Brain pericyte (primary cell): Measurements from ENCODE around the gene DNAJC11.

Source experiments
- DNase-seq: peaks from one replicate; pipeline ENCODE4 v3.0.0-alpha.2; 2012; ENCODE audit warnings: low read depth, low spot score

Gene DNAJC11

DNA sequence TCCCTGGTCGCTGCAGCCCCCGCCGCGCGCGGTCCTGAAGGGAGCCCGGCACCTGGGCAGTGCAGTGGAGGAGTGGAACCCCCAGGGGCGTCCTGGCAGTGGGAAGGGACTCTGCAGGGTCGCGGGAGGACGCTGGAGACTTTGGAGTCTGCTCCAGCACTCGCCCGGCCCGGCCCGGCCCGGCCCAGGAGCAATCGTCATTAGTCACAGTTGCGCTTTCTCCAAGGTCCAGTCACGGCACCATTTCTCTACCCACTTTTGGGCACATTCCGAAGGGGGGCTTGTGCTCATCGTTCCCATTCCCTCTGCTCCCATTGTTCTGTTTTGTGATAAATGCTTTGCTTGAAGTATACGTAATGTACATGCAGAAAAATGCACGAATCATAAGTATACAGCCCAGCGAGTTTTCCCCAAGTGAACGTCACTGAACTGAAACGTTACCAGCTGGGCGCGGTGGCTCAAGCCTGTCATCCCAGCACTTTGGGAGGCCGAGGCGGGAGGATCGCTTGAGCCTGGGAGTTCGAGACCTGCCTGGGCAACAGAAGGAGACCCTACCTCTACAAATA is 75.9 kb downstream of the DNAJC11 start:
- no peak for DNase-seq

DNA sequence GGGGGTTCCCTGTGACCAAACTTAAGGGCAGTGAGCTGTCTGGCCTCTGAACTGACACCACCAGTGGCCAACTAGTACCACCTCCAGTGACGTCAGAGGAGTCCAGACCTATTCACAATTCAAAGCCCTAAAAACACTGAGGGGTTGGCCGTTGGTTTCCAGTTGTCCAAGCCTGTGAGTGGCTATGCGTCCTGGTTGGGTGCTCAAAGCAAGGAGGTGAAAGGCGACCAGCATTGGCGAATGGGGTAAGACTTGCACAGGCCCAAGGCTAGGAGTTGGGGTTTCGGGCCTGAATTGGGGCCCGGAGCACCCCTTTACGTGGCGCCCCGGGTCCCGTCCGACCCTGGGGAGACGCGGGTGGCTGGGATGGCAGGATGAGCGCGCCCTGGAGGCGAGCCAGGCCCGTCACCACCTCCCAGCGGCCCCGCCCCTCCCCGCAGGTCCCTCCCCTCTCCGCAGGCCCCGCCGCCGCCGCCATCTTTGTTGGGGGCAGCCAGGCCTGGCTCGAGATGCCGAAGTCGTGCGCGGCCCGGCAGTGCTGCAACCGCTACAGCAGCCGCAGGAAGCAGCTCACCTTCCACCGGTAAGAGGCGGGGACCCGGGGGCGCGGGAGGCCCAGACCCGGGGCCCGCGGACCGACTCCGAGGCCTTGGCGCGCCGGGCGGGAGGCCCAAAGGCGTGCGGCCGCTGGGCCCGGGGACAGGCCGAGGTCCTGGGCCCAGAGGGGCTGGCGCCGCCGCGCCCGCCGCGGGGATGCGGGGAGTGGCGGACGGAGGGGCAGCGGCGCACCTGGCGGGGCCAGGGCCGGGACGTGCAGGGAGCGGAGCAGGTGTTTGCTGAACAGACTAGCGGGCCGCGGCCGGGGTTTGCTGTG is 76.7 kb downstream of the DNAJC11 start, which contains the start of gene THAP3:
Gene THAP3, plus strand, starts transcription at position 159 of the 874 bp plus-strand sequence. Its CDS starts 351 bp downstream, at position 510.
- DNase-seq = no peak

DNA sequence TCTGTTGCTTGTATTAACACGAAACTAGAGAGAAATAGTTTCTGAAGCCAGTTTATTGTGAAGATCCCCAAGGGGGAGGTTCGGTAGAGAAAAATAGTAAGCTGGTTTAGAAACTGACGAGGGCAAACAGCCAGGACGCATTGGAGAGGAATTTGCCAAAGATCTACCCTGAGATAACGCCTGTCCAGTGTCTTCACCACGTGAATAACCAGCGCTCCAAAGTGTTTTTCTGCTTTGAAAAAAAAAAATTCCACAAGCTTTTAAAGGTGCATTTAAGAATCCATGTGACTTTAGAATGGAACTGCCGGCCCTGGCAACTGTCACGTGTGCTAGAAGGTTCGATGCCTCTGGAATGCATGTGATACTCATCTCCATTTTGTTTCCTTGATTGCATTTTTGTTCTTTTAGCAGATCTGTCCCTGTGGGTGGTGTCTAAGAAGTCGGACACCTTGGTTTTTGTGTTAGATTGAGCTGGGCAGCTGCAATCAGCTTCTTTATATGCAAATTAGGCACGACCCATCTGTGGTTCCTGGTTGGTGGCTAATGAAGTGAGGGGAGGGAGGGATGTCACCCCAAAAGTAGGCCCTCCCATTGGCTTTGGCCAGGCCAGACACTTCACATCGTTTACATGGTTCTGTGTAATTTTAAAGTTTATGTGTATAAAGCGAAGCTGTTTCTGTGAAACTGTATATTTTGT is 78.2 kb downstream of the DNAJC11 start:
- DNase-seq = no peak

- no peak for DNase-seq
Measured at GRCh38 chr1:6622396-6623152, 79.0 kb downstream of the DNAJC11 start.

DNA sequence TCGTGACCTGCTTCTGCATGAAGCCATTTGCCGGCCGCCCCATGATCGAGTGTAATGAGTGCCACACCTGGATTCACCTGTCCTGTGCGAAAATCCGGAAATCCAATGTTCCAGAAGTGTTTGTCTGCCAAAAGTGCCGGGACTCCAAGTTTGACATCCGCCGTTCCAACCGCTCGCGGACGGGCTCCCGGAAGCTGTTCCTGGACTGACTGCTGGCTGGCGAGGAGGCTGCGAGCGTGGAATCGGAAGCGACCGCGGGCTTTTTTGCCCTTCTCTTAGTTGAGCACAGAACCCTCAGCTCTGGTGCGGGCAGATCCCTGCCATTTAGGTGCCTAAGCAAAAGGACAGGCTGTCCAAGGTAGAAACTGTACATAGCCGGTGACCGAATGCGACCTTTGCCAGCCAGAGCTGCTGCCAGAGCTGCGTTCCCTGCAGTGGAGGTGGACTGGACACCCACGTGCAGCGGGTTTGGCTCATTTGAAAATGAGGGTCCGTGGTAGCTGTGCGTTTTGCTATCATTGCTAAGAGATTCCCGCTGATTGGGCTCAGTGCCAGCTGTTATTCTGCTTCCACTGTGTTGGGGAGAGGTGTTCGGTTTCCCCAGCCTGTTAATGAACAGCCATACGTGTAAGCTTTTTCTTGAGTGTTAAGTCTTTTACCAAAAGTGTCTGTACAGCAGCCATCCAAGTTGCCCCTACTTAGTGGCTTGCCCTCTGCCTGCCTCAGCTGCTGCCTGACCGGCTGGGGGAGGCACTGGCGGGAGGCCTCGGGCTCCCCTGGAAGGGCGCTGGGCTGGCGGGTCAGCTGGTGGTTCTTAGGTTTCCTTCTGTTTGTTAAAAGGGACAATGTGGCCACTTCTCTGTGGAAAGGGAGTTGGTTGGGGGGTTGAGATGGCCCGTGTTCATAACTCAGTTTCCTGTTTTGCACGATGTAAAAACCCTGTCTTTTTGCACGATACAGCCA is 79.9 kb downstream of the DNAJC11 start:
- DNase-seq = no peak

DNA sequence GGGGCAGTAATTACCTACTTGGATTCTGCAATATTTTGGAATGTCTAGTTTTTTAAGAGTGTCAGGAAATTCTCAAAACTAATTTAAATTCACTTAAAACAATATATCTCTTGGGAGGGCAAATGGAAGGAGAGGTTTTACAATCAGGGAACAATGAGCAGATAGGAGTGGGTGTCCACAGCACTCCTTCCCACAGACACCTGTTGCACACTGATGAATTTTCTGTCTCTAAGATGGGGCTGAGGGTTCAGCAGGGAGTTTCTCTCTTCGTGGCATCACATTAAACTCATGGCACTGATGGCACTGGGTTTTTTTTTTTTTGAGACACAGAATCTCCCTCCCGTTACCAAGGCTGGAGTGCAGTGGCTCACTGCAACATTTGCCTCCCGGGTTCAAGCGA is 82.6 kb downstream of the DNAJC11 start:
- no peak for DNase-seq

GRCh38 chr1:6614929-6615785 is 86.5 kb downstream of the DNAJC11 start:
- no peak for DNase-seq

DNA sequence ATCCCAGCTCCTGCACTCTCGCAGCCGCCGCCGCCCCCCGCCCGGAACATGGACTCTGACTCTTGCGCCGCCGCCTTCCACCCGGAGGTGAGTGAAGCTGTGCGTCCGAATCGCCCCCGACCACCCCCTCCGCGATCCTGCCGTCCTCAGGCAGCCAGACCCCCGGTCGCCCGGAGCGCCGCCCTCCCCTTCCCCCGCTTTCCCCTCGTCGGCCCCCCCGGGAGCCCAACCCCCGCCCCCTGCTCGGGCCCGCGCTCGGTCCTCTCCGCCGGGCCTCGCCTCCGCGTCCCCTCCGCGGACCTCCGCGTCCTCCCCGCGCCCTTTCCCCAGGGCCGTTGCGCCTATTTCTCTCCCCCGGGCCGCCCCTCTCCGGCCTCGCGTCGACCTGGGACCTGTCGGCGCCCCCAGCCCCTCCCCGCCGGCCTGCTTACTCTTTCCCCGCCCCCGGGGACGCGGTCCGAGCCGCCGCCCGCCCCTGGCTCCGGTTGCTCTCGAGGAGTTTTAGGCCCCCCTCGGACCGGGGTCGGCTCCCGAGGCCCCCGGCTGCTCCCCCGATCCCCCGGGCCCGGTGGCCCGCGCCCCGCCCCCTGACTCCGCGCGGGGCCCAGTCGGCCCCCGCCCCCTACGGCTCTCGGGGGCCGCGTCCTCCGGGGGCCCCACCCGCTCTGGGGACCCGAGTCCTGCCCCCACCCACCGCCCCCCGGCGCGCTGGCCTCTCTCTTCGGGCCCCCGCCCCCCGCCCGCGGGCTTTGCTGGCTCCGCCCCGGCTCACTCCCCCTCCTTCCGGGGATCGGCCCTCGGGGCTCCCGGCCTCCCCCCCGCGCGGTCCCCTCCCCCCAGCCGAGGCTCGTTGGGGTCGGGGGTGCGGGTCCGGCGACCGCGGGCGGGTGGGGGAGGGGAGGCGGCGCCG is 87.3 kb downstream of the DNAJC11 start:
- no peak for DNase-seq

GRCh38 chr1:6613361-6614018 is 88.1 kb downstream of the DNAJC11 start, which contains the start of gene PHF13:
Gene PHF13, plus strand, starts transcription at chr1:6613731. Its CDS starts 336 bp downstream, at chr1:6614067.
- DNase-seq = peak; percentile 96

DNA sequence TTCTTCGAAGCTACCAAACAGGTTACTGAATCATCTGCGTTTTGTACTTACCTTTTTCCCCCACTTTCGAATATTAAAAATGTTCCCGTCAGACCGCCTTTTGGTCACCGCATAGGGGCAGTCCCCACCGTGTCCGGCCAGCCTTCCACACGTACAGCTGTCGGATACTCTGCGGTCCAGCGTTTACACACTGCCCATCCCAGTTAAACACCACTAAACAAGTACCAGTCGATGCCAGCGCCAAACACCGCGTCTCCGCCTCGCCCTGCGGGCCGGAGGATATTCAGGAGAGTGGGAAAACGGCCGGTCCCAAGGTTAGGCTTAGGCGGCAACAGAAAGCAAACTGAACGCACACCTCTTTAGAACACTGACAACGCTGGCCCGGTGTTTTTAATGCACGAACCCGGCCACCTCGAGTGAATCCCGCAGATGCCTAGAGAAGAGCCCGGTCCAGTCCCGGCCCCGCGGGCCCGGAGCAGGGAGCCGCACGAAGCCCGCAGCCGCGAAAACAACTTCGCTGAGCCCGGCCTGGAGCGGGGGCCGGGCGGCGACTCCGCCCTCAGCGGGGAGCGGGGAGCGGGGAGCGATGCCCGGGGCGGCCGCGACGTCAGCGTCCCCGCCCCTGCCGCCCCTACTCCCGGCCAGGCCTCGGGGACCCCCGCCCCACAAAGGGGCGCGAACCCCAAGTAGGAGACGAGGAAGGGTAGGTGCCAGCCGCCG is 88.8 kb downstream of the DNAJC11 start:
- DNase-seq = no peak

DNA sequence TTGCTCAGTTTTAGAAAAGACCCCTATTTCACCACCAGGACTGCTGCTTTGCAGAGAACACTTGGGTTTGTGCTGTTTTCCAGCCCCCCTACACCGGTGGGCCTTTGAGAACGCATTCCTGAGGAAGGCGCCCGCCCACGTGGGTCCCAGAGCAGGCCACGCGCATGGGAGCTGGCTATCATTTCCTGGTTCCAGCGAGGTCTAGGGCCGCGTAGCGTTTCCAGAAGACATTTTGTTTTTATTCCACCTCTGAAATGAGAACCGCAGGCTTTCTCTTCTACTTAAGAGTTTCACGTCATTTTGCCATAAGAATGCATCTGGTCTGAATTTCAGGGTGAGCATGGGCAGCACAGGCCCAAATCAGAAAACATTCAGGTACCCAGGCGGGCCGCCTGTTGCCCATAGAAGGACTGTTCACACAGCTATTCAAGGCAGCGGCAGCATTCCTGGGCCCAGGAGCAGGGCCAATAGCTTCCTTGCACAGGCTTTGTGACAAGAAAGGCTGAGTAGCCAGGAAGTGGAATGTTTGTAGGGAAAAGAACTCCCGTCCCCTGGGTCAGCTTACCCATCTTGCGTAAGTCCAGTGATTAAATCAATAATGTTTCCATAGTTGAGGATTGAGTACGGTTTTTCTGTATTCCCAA is 97.6 kb downstream of the DNAJC11 start:
- no peak for DNase-seq

- no peak for DNase-seq
Measured at GRCh38 chr1:6603238-6603914, 98.2 kb downstream of the DNAJC11 start.

- no peak for DNase-seq
Measured at GRCh38 chr1:6602669-6603237, 98.9 kb downstream of the DNAJC11 start, which contains the start of gene KLHL21. Gene KLHL21, minus strand, starts transcription at chr1:6602869. Its CDS starts 52 bp downstream, at chr1:6602817.

DNA sequence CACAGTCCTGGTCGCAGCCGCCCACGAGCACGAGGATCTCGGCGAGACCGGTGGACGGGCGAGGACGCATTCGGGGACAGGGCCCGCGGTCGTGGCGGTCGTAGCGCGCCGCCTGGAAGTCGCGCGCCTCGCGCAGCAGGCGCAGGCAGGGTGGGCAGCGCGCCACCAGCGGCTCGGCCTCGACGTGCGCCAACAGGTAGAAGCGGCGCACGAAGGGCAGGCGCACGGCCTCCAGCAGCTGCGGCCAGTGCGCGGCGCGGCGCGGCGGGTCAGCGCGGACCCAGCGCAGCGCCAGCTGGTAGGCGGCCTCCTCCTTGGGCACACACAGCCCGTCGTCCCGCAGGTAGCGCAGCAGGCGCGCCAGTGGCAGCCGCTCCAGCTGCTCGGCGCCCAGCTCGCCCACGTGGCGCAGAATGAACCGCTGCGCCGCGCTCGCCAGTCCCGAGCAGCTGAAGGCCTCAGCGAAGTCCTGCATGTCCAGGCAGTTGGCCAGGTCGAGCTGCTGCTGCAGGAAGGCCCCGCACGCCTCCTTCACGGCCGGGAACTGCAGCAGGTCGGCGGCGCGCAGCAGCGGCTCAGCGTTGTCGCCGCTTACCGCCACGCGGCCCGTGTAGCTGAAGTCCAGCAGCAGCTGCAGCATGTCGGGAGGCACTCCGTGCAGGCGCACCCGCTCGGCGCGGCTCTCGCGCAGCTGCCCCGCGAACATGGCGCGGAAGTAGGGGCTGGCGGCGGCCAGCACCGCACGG is 99.5 kb downstream of the DNAJC11 start:
- DNase-seq = no peak
